Lower leg skin (tissue), 4 donors: Measurements from ENCODE around the gene MYO18B. TPM values are rescaled to one million over a fixed set of nuclear protein-coding genes. Genes with fewer than 3 reads are reported as not detected.

Source experiments
- DNase-seq, 2 donors: peaks; one replicate each; pipeline ENCODE4 v3.0.0-alpha.2; 2019; ENCODE audit warnings: low spot score in 2 of 2
- H3K4me3 ChIP-seq: fragments of 200-600 bp; sonication (generic); 2 replicates; pipeline ENCODE4 v1.5.1; 2017; ENCODE audit warnings: mild to moderate bottlenecking, low read depth; ENCODE audit not compliant: poor library complexity, severe bottlenecking
- CTCF ChIP-seq, 3 donors: fragments of 450-650 bp; IDR thresholded peaks; one replicate each; pipeline ENCODE4 v1.5.1; 2016; ENCODE audit warnings: antibody characterized with exemption in 3 of 3, mild to moderate bottlenecking in 3 of 3, moderate library complexity in 2 of 3
- POLR2A ChIP-seq, 2 donors: fragments of 450-650 bp; IDR thresholded peaks; one replicate each; pipeline ENCODE4 v1.6.1; 2016 to 2017; ENCODE audit warnings: antibody characterized with exemption in 2 of 2, mild to moderate bottlenecking in 1 of 2, moderate library complexity in 1 of 2
- WGBS, 2 donors: methylation state at CpG; one replicate each; pipeline ENCODE4 v1.1.5; 2018; 5-methylcytosine and 5-hydroxymethylcytosine counted together
- intact Hi-C: fragments of 100-400 bp; cut with DNase I; formaldehyde crosslinking; loops from one replicate; pipeline ENCODE4 v1.15.0; 2023; ENCODE audit warnings: low total_unique reads
- total RNA-seq, 4 donors: library from RNA; depleted of rRNA; stranded (reverse); fragments of >200 nt; gene quantifications; one replicate each; pipeline ENCODE4 v1.1.0, GENCODE V29; 2016

MYO18B gene
- total RNA-seq, 4 donors from 2014 or later: 1.5 to 3.4 TPM; not detected in 2

DNA sequence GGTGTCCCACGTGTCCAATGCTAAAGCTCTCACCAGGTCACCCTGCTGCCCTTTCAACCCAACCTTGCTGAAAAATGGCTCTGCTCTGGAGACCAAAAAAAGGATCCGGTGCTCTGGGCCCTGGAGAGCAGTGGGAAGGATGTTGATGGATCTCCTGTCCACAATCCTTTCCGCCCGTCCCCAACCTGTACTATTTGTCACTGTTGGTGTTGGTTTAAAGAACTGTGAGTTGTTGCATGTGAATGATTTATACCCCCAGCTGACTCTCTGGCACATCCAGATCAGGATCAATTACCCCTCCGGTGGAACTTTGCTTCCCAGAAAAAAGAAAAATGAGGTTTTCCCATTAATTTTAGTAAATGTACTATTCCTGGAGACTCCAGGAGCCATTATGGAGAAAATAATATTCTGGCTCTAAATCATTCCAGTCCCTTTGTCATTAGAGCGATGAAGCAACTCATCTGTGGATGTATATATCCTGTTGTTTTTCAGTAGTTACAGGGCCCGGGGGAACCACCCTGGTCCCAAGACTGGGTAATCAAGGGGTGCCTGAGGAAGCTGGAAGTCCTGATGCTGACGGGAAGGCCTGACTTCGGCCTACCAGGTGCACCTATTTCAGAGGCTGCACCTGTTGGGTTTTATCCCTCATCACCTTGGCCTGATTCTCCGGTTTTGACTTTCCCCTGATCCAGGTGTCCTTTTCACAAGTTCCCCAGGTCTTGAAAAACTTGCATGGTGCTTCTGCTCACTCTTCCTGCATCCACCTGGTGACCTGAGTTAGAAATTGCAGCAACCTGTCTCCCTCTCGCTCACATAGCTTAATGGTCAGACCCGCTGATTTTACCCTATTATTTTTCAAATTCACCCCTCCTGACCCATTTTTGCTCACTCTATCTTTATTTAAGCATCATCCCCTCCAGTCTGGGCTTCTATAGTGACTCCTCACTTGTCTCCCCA lies 218.1 kb downstream of the MYO18B start:
- 81 to 84% methylated on average over 12 of the region's 12 CpGs for WGBS, 2 donors
- H3K4me3 ChIP-seq: no peak overlapping the region
- intact Hi-C loops: no loop called here
- DNase-seq: no peak
- TF ChIP-seq POLR2A (IDR thresholded peaks at IDR 0.05) (no peak), CTCF (IDR thresholded peaks at IDR 0.05) (no peak)

GRCh38 chr22:25961699-25962098 lies 219.7 kb downstream of the MYO18B start:
- intact Hi-C loops: no loop called here
- 71 to 82% methylated on average over 5 of the region's 5 CpGs for WGBS, 2 donors

GRCh38 chr22:25962711-25963110 lies 220.7 kb downstream of the MYO18B start:
- DNase-seq: no peak
- H3K4me3 ChIP-seq: no peak overlapping the region
- TF ChIP-seq POLR2A (IDR thresholded peaks at IDR 0.05): no peak
- TF ChIP-seq CTCF (IDR thresholded peaks at IDR 0.05): no peak
- 93 to 94% methylated on average over 2 of the region's 2 CpGs for WGBS, 2 donors
- intact Hi-C loops: no loop called here

More at GRCh38 chr22:25961699-25962098, 219.7 kb downstream of the MYO18B start:
- DNase-seq: no peak
- TF ChIP-seq POLR2A (IDR thresholded peaks at IDR 0.05) (no peak), CTCF (IDR thresholded peaks at IDR 0.05) (no peak)
- H3K4me3 ChIP-seq: no peak overlapping the region

DNA sequence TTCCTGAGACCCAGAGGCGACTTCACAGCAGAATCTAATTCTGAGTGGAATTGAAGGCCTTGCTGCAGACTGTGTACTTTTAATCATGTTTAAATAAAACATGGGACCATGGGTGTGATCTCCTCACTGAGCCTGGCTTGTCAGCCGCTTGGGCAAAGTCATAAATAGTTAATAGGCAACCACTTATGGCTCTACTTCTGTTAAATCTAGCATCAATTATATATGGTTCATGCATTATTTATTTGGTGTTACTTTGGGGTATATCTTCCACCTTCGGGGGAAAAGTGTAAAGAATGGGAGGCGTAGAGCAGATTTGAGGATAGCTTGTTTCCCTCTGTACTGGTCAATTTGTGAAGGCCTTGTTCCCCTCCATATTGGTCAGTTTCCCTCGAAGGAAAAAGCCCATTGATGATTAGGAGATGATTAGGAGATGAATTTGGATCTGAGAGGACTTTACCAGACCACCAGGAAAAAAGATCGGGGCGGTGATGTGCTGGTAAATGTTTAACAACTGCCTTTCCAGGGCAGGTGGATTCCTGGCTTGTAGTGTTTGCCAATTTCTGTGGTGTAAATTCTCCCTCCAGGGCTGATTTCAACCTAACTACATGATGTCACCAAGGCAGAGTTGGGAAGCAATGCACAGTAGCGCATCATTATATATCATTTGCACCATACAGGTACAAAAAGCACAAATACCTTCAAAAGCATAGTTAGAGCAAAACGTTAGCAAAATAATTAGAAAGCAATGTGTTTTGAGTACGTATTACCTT lies 223.2 kb downstream of the MYO18B start:
- WGBS, 2 donors: 89 to 90% methylated on average over 10 of the region's 10 CpGs
- intact Hi-C loops: no loop called here
- H3K4me3 ChIP-seq: no peak overlapping the region
- DNase-seq: no peak
- TF ChIP-seq CTCF (IDR thresholded peaks at IDR 0.05): no peak

- TF ChIP-seq CTCF (IDR thresholded peaks at IDR 0.05): no peak
- no peak for TF ChIP-seq POLR2A (IDR thresholded peaks at IDR 0.05)
- intact Hi-C loops: no loop called here
- WGBS, 2 donors: 14 to 15% methylated on average over 8 of the region's 8 CpGs
- DNase-seq: no peak
- no peak overlapping the region for H3K4me3 ChIP-seq
Measured at GRCh38 chr22:25966448-25966913, 224.5 kb downstream of the MYO18B start.
